Neural crest cell (in vitro differentiated cells): ENCODE results near the gene PRKCA. TPM values are rescaled to one million over a fixed set of nuclear protein-coding genes. Genes with fewer than 3 reads are reported as not detected.

Experiments used
- DNase-seq: peaks from one replicate; pipeline ENCODE4 v3.0.0; 2021; ENCODE audit warnings: low read depth, mixed read lengths, low spot score
- H3K27ac Mint-ChIP-seq: one replicate; pipeline ENCODE4 v1.8.0; 2021; ENCODE audit warnings: mild to moderate bottlenecking, mixed read lengths; ENCODE audit not compliant: unreplicated experiment
- H3K27me3 Mint-ChIP-seq: 2 replicates; pipeline ENCODE4 v1.8.0; 2021; ENCODE audit warnings: low read depth, mild to moderate bottlenecking, mixed read lengths
- H3K36me3 Mint-ChIP-seq: 2 replicates; pipeline ENCODE4 v1.8.0; 2021; ENCODE audit warnings: low read depth, mild to moderate bottlenecking, mixed read lengths
- H3K4me1 Mint-ChIP-seq: 2 replicates; pipeline ENCODE4 v1.8.0; 2021; ENCODE audit warnings: mixed read lengths
- H3K4me3 Mint-ChIP-seq: one replicate; pipeline ENCODE4 v1.8.0; 2021; ENCODE audit warnings: mild to moderate bottlenecking, mixed read lengths
- H3K9me3 Mint-ChIP-seq: 2 replicates; pipeline ENCODE4 v1.8.0; 2021; ENCODE audit warnings: mixed read lengths
- CTCF ChIP-seq: fragments of 200-600 bp; sonication (generic); conservative IDR thresholded peaks from 2 replicates; pipeline ENCODE4 v1.5.0; 2021; ENCODE audit warnings: antibody characterized with exemption, mild to moderate bottlenecking
- total RNA-seq: library from RNA; stranded (reverse); gene quantifications from 2 replicates; pipeline ENCODE4 v1.2.1, GENCODE V29; 2021

PRKCA gene
- total RNA-seq, 1 donor from 2014 or later = 22.7 TPM

GRCh38 chr17:66627985-66628384 is 325.6 kb downstream of the PRKCA start:
- H3K27me3 Mint-ChIP-seq = no peaks in the 10 kb centered on the region
- TF ChIP-seq CTCF = no peak
- peaks cover 3% of the 10 kb centered on the region for H3K9me3 Mint-ChIP-seq
- no peak for DNase-seq
- H3K36me3 Mint-ChIP-seq = no peaks in the 10 kb centered on the region
- no peak overlapping the region for H3K4me3 Mint-ChIP-seq
- H3K4me1 Mint-ChIP-seq = peaks cover 6% of the 10 kb centered on the region
- H3K27ac Mint-ChIP-seq = no peak overlapping the region

- TF ChIP-seq CTCF = no peak
- no peak overlapping the region for H3K4me3 Mint-ChIP-seq
- H3K9me3 Mint-ChIP-seq = peaks cover 2% of the 10 kb centered on the region
- H3K27ac Mint-ChIP-seq = no peak overlapping the region
- no peaks in the 10 kb centered on the region for H3K36me3 Mint-ChIP-seq
- H3K27me3 Mint-ChIP-seq = no peaks in the 10 kb centered on the region
- DNase-seq = no peak
- peaks cover 6% of the 10 kb centered on the region for H3K4me1 Mint-ChIP-seq
Observed at GRCh38 chr17:66629762-66630161, 327.3 kb downstream of the PRKCA start.

GRCh38 chr17:66630379-66630778 is 328.0 kb downstream of the PRKCA start:
- peaks cover 1% of the 10 kb centered on the region for H3K4me1 Mint-ChIP-seq
- TF ChIP-seq CTCF = no peak
- H3K4me3 Mint-ChIP-seq = no peak overlapping the region
- H3K9me3 Mint-ChIP-seq = no peaks in the 10 kb centered on the region
- no peaks in the 10 kb centered on the region for H3K36me3 Mint-ChIP-seq
- no peaks in the 10 kb centered on the region for H3K27me3 Mint-ChIP-seq
- no peak for DNase-seq
- H3K27ac Mint-ChIP-seq = no peak overlapping the region

GRCh38 chr17:66630828-66631472 is 328.5 kb downstream of the PRKCA start:
- no peak overlapping the region for H3K27ac Mint-ChIP-seq

GRCh38 chr17:66632731-66633130 is 330.3 kb downstream of the PRKCA start:
- Mint-ChIP-seq H3K27ac (no peak overlapping the region), H3K4me1 (no peaks in the 10 kb centered on the region), H3K9me3 (no peaks in the 10 kb centered on the region), H3K27me3 (no peaks in the 10 kb centered on the region), H3K36me3 (no peaks in the 10 kb centered on the region), H3K4me3 (no peak overlapping the region)
- DNase-seq = no peak
- no peak for TF ChIP-seq CTCF

More at GRCh38 chr17:66630828-66631472, 328.5 kb downstream of the PRKCA start:
- no peaks in the 10 kb centered on the region for H3K27me3 Mint-ChIP-seq
- TF ChIP-seq CTCF = no peak
- H3K36me3 Mint-ChIP-seq = no peaks in the 10 kb centered on the region
- no peak overlapping the region for H3K4me3 Mint-ChIP-seq
- H3K9me3 Mint-ChIP-seq = no peaks in the 10 kb centered on the region
- no peaks in the 10 kb centered on the region for H3K4me1 Mint-ChIP-seq
- no peak for DNase-seq
